SJCRH30 (cell line): ENCODE results near the gene ACVR1C. TPM values are rescaled to one million over a fixed set of nuclear protein-coding genes. Genes with fewer than 3 reads are reported as not detected.

ENCODE experiments used
- DNase-seq, 2 experiments: peaks; one replicate each; pipeline ENCODE4 v3.0.0-alpha.2; 2015 to 2020
- H3K27ac ChIP-seq: fragments of 250-450 bp; sonication (Bioruptor Pico); 2 replicates; pipeline ENCODE4 v1.5.1; 2020; ENCODE audit warnings: mild to moderate bottlenecking, moderate library complexity
- H3K27me3 ChIP-seq: fragments of 250-450 bp; sonication (Bioruptor Pico); 2 replicates; pipeline ENCODE4 v1.5.1; 2020; ENCODE audit warnings: mild to moderate bottlenecking, moderate library complexity
- H3K36me3 ChIP-seq: fragments of 250-450 bp; sonication (Bioruptor Pico); 2 replicates; pipeline ENCODE4 v1.5.1; 2020; ENCODE audit warnings: mild to moderate bottlenecking, moderate library complexity
- H3K4me1 ChIP-seq: fragments of 250-450 bp; sonication (Bioruptor Pico); 2 replicates; pipeline ENCODE4 v1.5.1; 2020; ENCODE audit warnings: mild to moderate bottlenecking, moderate library complexity
- H3K4me3 ChIP-seq: fragments of 250-450 bp; sonication (Bioruptor Pico); 2 replicates; pipeline ENCODE4 v1.5.1; 2020; ENCODE audit warnings: mild to moderate bottlenecking, moderate library complexity
- H3K9me3 ChIP-seq: fragments of 250-450 bp; sonication (Bioruptor Pico); replicated peaks from 2 replicates; pipeline ENCODE4 v1.5.1; 2020; ENCODE audit warnings: mild to moderate bottlenecking, moderate library complexity
- total RNA-seq: library from RNA; depleted of rRNA; stranded (reverse); fragments of >200 nt; shearing (Covaris generic); gene quantifications from 2 replicates; pipeline ENCODE4 v1.2.3, GENCODE V29; 2014; rRNA removed

Gene ACVR1C
- 2.8 and 3.4 TPM in 2 replicates for total RNA-seq

DNA sequence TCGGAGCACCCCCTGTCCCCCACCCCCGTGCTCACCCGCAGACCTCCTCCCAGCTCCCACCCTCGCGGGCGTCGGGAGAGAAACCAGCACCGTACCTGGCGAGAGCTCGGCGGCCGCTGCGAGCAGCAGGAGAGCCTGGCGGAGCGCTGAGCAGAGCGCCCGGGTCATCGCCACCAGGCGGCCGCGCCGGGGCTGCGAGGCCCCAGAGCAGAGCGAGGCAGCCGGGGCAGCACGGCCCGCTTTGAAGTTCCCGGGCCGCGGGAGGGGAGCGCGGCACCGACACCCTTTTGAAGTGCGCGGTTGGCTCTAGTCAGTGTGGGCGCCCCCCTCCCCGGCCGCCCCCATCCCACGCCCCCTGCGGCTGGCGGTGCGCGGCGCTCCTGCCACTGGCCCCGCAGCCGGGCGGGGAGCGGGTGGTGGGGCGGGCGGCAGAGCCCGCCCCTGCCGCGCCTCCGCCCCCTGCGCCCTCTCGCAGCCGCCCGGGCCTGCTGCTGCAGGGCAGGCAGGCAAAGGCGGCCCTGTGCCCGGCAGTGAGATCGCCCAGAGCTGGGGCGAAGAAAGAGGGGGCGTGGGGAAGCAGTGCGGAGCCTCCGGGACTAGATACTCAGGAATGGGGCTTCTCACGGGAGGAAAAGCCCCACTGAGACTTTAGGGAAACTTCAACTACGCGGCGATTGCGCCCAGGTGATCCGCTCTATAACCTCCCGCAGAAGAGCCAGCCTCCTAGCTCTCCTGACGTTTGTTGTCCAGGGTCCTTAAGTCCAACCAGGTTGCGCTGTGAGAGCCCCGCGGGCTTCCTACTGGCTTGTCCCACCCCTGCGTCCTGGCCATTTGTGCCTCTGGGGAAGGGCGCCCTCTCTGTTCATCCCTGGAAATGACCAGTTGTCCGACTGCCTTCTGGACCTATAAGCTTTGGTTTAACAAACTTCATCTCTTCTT, at the start of gene ACVR1C:
Gene ACVR1C, minus strand, starts transcription at position 388 of the 939 bp plus-strand sequence. Its CDS starts 220 bp downstream, at position 168.
- H3K36me3 ChIP-seq = no peaks in the 10 kb centered on the region
- peak within 1 kb of the TSS; percentile 73 for H3K4me3 ChIP-seq
- no peak within 1 kb of the TSS; the same call in 1 of the 2 replicates for H3K27ac ChIP-seq
- no peaks in the 10 kb centered on the region for H3K27me3 ChIP-seq
- DNase-seq = peak; percentile 86 to 91
- peaks cover 3% of the 10 kb centered on the region for H3K4me1 ChIP-seq
- H3K9me3 ChIP-seq = no peaks in the 10 kb centered on the region

DNA sequence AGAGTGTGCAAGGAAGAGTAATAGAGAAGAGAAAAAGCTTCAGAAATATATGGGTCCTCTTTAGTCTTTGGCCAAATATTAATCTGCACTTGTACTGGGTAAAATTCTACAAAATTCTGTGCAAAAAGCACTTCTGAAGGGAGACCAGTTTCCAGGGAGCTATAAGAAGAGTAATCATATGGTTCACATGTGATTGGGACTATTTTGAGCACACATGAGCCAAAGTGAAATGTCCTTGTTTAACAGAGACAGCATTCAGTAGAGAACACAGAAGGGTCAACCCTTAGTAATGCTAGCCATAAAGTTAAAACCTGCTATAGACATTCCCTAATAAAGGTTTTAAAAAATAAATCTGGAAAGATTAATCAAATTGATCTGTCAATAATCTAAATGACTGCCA, 49.3 kb upstream of the ACVR1C start:
- Histone ChIP-seq H3K27ac (no peak overlapping the region), H3K9me3 (0 out of 2 replicates have a peak, but pooled peaks cover 3% of the 10 kb centered on the region), H3K4me1 (peaks cover 10% of the 10 kb centered on the region), H3K36me3 (no peaks in the 10 kb centered on the region), H3K27me3 (no peaks in the 10 kb centered on the region), H3K4me3 (no peak overlapping the region)
- DNase-seq = no peak

GRCh38 chr2:157672129-157672528, 43.5 kb upstream of the ACVR1C start:
- no peaks in the 10 kb centered on the region; the same call in 1 of the 2 replicates for H3K9me3 ChIP-seq
- DNase-seq = no peak
- no peaks in the 10 kb centered on the region for H3K4me1 ChIP-seq
- H3K4me3 ChIP-seq = no peak overlapping the region
- H3K27ac ChIP-seq = no peak overlapping the region
- no peaks in the 10 kb centered on the region for H3K27me3 ChIP-seq
- no peaks in the 10 kb centered on the region for H3K36me3 ChIP-seq

GRCh38 chr2:157662401-157662800, 33.7 kb upstream of the ACVR1C start:
- no peak overlapping the region for H3K4me3 ChIP-seq
- no peaks in the 10 kb centered on the region for H3K27me3 ChIP-seq
- H3K9me3 ChIP-seq = no peaks in the 10 kb centered on the region
- H3K4me1 ChIP-seq = no peaks in the 10 kb centered on the region
- H3K36me3 ChIP-seq = no peaks in the 10 kb centered on the region
- DNase-seq = no peak
- H3K27ac ChIP-seq = no peak overlapping the region

DNA sequence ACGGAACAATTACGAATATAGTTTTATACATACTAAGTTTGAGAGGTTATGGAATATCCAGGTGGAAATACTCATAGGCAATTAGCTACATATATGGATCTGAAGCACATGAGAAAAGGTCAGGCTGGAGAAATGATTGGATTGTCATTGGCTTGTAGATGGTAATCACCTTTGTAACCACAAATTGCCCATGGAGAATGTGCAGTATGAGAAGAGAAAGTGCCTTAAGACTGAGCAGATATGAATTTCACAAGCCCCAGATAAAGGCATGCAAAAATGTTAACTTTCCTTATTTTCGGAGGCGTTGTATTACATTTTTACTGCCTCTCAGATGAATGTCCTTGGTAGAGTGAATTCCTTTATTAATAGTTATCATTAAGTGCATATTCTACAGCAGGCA, 33.1 kb upstream of the ACVR1C start:
- Histone ChIP-seq H3K4me1 (no peaks in the 10 kb centered on the region), H3K27me3 (no peaks in the 10 kb centered on the region), H3K9me3 (no peaks in the 10 kb centered on the region), H3K4me3 (no peak overlapping the region), H3K27ac (no peak overlapping the region), H3K36me3 (no peaks in the 10 kb centered on the region)
- no peak for DNase-seq

DNA sequence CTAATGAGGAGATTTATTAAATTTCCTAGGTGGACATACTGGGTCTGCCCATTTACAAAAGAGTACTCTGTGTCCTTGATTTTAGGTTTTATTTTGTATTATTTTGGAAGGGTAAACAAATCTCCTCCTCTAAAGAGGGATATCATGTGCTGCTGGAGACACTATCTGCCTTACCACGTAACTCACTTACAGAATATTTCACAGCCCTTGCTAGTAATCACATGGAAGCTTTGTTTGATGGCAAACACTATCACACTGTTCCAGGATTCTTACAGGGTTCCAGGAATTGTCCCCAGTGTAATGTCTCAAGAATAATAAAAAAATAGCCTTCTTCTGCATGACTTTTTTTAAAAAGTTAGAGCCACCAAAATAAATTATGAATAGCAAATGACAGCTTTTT, 29.2 kb upstream of the ACVR1C start:
- no peak for DNase-seq
- Histone ChIP-seq H3K4me1 (no peaks in the 10 kb centered on the region), H3K27me3 (no peaks in the 10 kb centered on the region)

DNA sequence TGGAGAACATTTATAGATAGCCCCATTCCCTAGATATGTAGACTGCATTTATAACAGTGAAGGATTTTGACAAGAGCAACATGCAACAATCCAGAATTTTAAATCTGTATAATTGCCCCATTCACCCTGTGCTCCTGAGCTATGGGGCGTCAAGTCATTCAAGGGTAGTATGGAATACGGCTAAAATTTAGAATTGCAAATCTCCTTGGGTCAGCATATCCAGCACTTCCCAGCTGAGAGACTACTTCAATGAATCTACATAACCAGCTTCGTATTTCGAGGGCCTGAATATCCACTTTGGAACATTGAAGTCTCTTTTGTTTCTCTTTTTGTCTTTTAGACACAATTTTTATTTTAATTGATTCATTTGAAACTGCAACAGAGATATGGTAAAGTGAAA, 28.4 kb upstream of the ACVR1C start:
- H3K4me1 ChIP-seq = no peaks in the 10 kb centered on the region
- DNase-seq = no peak
- no peaks in the 10 kb centered on the region for H3K27me3 ChIP-seq
- no peak overlapping the region for H3K27ac ChIP-seq
- H3K4me3 ChIP-seq = no peak overlapping the region
- H3K36me3 ChIP-seq = no peaks in the 10 kb centered on the region
- H3K9me3 ChIP-seq = no peaks in the 10 kb centered on the region

More for the DNA sequence above, 29.2 kb upstream of the ACVR1C start:
- Histone ChIP-seq H3K4me3 (no peak overlapping the region), H3K9me3 (no peaks in the 10 kb centered on the region), H3K27ac (no peak overlapping the region), H3K36me3 (no peaks in the 10 kb centered on the region)

DNA sequence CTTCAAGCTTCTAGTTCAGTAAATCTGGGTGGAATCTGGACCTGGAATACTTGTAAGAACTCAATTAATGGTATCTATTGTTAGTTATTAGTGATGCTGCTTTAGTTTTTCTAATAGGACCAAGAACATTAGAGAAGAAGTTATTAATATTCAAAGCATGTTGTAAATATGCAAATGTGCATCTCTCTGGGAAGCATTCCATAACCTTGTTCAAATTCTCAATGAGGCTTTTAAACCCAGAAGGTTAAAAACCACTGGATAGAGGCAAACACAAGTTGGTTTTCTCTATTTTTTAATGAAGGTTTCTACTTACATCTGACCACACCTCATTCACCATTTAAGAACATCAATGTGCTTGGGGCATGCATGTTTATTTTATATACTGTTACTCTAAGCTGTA, 16.1 kb upstream of the ACVR1C start:
- no peaks in the 10 kb centered on the region for H3K4me1 ChIP-seq
- H3K36me3 ChIP-seq = no peaks in the 10 kb centered on the region
- H3K9me3 ChIP-seq = no peaks in the 10 kb centered on the region
- H3K4me3 ChIP-seq = no peak overlapping the region
- H3K27ac ChIP-seq = no peak overlapping the region
- no peak for DNase-seq
- no peaks in the 10 kb centered on the region for H3K27me3 ChIP-seq

DNA sequence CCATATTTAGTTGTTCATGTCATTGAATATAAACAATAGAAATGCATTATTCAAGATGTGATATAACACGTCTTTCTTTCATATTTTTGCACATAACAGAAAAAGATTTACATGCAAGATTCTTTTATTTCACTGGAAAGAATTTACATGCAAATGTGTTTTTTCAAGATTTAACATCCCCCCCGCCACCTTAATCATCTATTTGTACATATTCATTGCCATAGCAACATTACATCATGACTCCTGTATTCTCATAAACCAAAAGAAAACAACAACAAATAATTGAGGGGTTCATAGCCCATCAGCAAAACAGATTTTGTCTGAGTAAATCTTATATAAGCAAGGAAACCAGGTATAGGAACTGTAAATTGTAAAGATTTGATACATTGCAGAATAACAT, 3.2 kb upstream of the ACVR1C start:
- Histone ChIP-seq H3K4me3 (no peak overlapping the region), H3K36me3 (no peaks in the 10 kb centered on the region), H3K27me3 (no peaks in the 10 kb centered on the region), H3K9me3 (no peaks in the 10 kb centered on the region), H3K27ac (no peak overlapping the region), H3K4me1 (peaks cover 3% of the 10 kb centered on the region)
- no peak for DNase-seq

DNA sequence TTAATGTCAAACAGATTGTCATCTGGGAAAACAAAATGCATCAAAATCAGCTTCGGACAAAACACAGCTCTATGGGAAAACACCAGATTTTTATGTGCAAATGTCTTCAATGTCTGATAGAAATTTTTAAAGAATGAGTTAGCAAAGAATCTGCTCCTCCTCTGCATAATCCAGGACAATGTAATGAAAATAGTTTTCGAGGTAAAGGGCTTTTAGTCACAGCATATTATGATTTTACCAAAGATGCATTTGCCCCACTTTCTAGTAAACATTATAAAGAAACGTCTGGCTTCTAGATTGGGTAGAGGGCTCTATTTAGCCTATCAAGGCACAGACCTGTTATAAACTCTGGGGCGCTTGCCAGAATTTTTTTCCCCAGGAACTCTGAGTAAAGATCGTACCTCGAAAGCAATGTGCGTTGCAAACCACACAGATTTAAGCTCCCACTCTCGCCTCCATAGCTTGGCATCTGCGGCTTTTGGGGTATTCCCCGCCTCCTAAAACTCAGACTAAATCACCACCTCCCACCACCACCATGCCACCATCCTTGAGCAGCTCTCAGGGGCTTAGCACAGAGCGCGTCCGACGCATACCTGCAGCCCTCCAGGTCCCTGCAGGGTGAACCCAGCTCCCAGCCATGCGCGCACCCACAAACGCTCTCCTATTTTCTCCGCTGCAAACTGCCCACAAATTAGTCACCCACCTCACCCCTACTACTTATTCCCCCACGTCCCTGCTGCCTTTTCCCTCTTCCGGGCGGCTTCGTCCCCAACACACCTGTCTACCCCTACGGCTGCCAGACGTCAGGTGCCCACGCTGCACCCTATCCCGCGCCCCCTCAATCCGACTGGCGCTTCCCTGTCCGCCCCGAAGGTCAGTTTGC, 829 bp downstream of the ACVR1C start:
- Histone ChIP-seq H3K27ac (no peak overlapping the region), H3K27me3 (no peaks in the 10 kb centered on the region), H3K4me1 (peaks cover 3% of the 10 kb centered on the region), H3K4me3 (peak overlapping the region; percentile 73), H3K9me3 (no peaks in the 10 kb centered on the region), H3K36me3 (no peaks in the 10 kb centered on the region)
- DNase-seq = peak; percentile 5 to 30

DNA sequence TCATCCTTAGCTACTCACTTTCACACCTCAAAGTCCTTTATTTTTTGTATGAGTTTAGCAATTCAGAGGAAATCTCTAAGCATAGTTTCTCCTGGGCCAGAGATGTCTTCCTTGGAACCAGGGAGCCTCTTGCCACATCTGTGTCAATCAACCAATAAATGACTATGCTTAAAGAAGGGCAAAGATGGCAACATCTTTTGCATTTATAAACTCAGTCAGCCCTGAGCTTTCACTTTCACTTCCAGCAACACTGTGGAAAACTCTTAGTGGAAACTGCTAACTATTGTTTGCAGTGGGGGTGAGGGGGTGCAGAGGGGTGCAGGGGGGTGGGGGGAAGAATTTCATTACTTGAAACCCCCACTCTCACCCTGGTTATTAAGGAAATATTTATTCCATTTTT, 3.4 kb downstream of the ACVR1C start:
- no peaks in the 10 kb centered on the region for H3K9me3 ChIP-seq
- H3K27ac ChIP-seq = no peak overlapping the region
- DNase-seq = no peak
- no peaks in the 10 kb centered on the region for H3K36me3 ChIP-seq
- H3K4me3 ChIP-seq = no peak overlapping the region
- H3K27me3 ChIP-seq = no peaks in the 10 kb centered on the region
- H3K4me1 ChIP-seq = peaks cover 3% of the 10 kb centered on the region

GRCh38 chr2:157620956-157621355, 7.7 kb downstream of the ACVR1C start:
- Histone ChIP-seq H3K27me3 (no peaks in the 10 kb centered on the region), H3K36me3 (no peaks in the 10 kb centered on the region), H3K4me1 (no peaks in the 10 kb centered on the region), H3K9me3 (no peaks in the 10 kb centered on the region), H3K27ac (no peak overlapping the region), H3K4me3 (no peak overlapping the region)
- DNase-seq = no peak

DNA sequence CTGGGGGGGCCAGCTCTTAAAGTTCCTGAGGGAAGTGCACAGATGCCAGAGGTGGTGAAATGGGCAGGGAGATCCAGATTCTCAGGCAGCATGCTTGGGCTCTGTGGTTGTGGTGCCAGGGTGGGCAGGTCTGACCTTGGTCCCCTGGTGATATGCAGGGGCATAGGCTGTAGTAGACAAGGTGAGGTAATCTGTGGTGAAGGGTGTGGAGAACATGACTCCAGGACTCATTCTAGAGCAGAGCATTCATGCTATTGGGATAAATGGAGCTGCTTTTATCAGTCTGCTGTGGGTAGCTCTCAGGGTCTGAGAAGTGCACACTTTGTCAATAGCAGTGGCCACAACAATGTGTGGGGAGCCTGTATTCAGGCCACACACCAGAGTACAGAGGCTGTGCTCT, 16.9 kb downstream of the ACVR1C start:
- H3K27me3 ChIP-seq = no peaks in the 10 kb centered on the region
- no peaks in the 10 kb centered on the region for H3K4me1 ChIP-seq
- no peak overlapping the region for H3K4me3 ChIP-seq
- H3K9me3 ChIP-seq = no peaks in the 10 kb centered on the region; the same call in 1 of the 2 replicates
- no peaks in the 10 kb centered on the region for H3K36me3 ChIP-seq
- DNase-seq = no peak
- no peak overlapping the region for H3K27ac ChIP-seq

- Histone ChIP-seq H3K9me3 (no peaks in the 10 kb centered on the region; the same call in 1 of the 2 replicates), H3K4me1 (no peaks in the 10 kb centered on the region), H3K4me3 (no peak overlapping the region), H3K36me3 (no peaks in the 10 kb centered on the region), H3K27ac (no peak overlapping the region), H3K27me3 (no peaks in the 10 kb centered on the region)
- DNase-seq = no peak
Measured at GRCh38 chr2:157611110-157611509, 17.6 kb downstream of the ACVR1C start.

GRCh38 chr2:157606534-157606933, 22.1 kb downstream of the ACVR1C start:
- H3K36me3 ChIP-seq = no peaks in the 10 kb centered on the region
- DNase-seq = no peak
- no peak overlapping the region for H3K27ac ChIP-seq
- no peaks in the 10 kb centered on the region for H3K27me3 ChIP-seq
- no peaks in the 10 kb centered on the region for H3K4me1 ChIP-seq
- H3K4me3 ChIP-seq = no peak overlapping the region
- no peaks in the 10 kb centered on the region; the same call in 1 of the 2 replicates for H3K9me3 ChIP-seq
